SW 1271 (cell line): ENCODE results near the gene HELZ.
"Not testable (repeated sequence)": the region's sequence is repeated elsewhere in the genome, so short reads cannot be mapped to it uniquely, and the experiment has no call there.

ENCODE experiments used
- DNase-seq, 2 experiments: peaks; one replicate each; lab custom pipeline; 2025; lab: John Stamatoyannopoulos, UW

Gene HELZ

GRCh38 chr17:67051155-67051538, 193.8 kb downstream of the HELZ start:
- DNase-seq = no peak

DNA sequence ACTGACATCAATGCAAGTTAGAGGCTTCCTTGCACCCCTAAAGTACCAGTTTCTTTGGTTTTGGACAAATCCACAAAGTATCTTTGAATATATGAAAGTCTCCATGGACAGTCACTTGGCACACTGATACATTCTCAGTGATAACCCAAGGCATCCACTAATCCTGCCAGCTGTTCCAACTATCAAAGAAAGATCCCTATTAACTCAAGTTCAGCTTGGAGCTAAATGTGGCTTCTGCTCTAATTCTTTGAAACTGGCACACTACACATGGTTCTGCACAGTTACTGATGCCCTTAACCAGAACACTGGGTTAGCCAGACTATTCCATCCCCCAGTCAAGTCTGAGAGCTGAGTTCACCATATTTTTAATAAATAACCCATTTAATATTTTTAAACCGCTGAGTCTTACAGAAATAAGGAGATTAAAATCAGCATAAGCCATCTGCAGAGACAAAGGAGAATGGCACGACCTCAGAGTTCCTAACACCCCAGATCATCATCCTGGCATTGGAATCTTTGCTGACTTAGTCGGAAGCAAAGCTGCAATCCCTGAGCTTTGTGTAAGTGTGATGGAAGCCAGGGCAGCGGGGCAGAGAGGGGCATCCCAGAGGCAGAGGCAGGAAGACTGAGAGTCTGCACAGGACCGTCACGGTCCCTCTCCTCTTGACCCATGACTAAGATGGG, 194.4 kb downstream of the HELZ start:
- no peak for DNase-seq

GRCh38 chr17:67050066-67050465, 194.9 kb downstream of the HELZ start:
- DNase-seq = no peak

GRCh38 chr17:67049025-67049739, 195.8 kb downstream of the HELZ start:
- no peak for DNase-seq

DNA sequence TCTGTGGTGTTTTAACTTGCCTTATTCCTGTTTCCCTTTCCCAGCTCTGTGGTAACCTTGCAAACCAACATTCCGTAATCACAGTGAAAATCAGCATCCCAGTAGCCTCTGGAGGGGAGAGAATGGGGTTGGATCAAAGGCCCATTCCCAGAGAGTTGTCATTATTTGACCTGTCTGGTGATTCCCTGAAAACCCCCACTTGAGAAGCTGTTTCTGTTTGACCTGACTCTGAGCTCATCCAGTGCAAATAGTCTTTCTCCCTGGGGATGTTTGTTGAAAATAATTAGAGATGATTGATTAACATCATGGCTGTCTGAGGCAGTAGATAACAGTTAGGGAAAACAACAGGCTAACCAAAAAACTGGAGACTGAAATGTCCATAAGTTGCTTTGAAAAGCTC, 197.6 kb downstream of the HELZ start:
- no peak for DNase-seq

GRCh38 chr17:67046398-67046797, 198.6 kb downstream of the HELZ start:
- no peak for DNase-seq

DNA sequence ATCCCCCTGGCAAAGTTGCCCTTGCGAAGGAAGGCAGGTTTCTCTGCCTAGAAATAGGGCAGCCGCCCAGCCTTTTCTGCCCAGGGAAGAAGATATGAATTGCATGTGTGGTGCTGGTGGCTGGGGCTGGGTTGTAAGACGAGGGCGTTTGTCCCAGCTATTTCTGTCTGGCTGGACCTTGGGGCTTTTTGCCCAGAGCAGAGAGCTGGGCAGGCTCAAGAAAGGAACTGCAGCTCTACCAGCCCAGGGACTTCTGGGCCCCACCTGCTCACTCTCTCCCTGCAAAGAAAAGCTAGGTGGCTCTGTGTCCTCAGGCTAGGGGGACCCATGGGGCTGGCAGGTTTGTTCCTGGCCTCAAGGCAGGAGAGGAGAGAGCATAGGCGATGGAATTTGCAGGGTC, 200.1 kb downstream of the HELZ start:
- no peak for DNase-seq

GRCh38 chr17:67044016-67044772, 200.8 kb downstream of the HELZ start, which contains the start of gene CACNG1:
Gene CACNG1 (plus strand): TSS chr17:67044554. CDS start chr17:67044661, 107 bp downstream.
- no peak for DNase-seq

DNA sequence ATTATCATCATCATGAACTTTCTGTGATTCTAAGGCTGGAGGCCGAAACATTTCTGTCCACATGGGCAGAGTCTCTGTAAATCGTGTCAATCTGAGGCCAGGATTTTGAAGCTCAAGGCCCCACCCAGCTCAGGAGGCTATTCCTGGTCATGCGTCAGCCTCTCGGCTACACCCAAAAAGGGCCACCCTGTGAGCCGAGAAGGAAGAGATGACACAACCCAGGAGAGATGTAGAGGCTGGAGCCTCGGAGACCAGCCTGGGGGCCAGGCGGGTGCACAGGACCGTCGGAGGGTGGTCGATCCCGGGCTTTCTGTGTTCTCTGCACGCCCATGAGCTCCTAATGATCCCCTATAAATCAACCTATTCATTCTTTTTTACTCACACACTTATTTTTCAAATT, 201.7 kb downstream of the HELZ start:
- DNase-seq = no peak

GRCh38 chr17:67041941-67042899, 202.8 kb downstream of the HELZ start:
- DNase-seq = no peak

GRCh38 chr17:67041531-67041930, 203.5 kb downstream of the HELZ start:
- DNase-seq = no peak

- not testable (repeated sequence) for DNase-seq
Observed at GRCh38 chr17:67041119-67041518, 203.9 kb downstream of the HELZ start.

DNA sequence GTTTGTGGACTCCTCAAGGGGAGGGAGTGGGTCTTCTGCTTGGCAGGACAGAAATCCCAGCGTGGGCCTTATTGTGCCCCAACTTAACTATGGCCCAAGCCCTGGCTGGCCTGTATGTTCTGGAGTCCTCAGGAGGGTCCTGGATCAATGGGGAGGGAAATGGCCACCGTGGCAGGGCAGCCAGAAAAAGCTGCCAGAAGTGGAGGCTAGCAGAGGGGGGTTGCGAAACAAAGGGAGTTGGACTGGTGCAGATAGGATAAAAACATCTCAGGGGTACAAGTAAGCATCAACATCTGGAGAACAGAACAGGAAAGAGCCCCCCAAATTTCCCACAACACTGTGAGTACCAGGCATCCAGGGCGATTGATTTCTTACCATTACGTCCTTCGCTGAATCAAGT, 204.3 kb downstream of the HELZ start:
- no peak for DNase-seq

GRCh38 chr17:67038861-67039365, 206.1 kb downstream of the HELZ start:
- DNase-seq = no peak

DNA sequence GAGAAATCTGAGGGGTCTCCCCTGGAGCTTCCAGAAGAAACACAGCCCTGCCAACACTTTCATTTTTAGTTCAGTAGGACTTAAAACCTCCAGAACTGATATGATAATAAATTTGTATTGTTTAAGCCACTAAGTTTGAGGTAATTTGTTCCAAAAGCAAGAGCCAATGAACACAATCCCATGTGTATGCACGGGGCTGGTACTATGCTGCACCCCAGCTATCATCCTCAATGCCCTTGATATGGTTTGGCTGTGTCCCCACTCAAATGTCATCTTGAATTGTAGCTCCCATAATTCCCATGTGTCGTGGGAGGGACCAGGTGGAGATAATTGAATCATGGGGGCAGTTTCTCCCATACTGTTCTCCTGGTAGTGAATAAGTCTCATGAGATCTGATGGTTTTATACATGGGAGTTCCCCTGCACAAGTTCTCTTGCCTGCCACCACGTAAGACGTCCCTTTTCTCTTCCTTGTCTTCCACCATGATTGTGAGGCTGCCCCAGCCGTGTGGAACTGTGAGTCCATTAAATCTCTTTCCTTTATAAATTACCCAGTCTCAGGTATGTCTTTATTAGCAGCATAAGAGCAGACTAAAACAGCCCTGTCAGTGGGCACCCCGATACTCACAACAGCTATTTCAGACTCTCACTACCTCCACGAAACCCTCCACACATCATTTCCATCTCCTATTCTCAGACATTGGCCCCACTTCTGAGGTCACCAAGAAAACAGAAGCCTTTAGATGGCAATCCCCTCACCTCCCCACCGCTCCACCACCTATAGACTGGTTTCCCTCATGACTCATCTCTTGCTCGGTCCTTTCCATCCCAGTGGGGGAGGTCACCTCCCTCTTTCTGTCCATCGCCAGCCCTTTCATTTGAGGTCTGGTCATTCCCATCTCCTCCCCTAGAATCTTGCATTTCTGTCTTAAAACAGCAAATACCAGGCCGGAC, 209.6 kb downstream of the HELZ start:
- DNase-seq = no peak

DNA sequence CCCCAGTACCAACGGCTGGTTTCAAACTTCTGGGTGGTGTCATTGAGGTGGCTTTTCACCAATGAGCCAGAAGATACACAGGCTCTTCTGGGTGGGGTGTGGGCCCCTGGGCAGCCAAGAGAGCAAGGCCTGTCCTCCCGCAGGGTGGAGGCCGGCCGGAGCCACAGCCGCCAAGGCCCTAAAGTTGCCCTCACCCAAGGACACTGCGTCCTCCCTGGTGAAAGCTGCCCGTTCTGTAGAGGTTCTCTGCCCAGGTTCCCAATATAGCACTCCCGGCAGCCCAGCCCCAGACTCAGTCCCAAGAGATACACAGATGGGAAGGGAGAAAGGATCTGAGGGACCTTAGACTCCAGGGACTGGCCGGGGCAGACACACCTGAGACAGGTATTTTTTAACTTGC, 211.4 kb downstream of the HELZ start:
- DNase-seq = no peak

GRCh38 chr17:67032985-67033384, 212.0 kb downstream of the HELZ start:
- DNase-seq = no peak

DNA sequence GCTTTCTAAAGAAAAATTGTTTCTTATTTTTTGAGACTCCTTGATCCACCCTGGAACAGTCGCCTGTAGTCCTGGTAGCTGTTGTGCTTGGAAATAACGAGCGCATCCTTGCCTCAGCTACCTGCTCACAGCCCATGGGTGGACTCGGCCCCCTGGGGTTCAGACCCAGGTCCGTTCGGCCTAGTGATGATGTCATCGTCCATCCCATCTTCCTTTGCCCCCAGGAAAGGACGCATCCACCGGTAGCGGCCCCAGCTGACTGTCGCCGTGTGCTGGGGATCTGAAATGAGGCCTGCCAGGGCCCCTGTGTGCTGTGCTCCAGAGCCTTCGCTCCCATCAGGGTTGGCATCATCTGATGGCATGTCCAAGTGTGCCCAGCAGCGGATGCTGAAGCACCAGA, 212.6 kb downstream of the HELZ start:
- DNase-seq = no peak

DNA sequence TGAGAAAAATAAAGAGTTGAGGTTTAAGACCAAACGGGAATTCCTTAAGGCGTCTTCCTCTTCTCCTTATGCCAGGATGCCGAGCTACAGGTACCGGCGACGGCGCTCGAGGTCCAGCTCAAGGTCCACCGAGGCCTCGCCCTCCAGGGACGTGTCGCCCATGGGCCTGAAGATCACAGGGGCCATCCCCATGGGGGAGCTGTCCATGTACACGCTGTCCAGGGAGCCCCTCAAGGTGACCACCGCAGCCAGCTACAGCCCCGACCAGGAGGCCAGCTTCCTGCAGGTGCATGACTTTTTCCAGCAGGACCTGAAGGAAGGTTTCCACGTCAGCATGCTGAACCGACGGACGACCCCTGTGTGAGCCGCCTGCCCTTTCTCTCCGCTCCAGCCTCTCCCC, 214.4 kb downstream of the HELZ start:
- DNase-seq = no peak

GRCh38 chr17:67027031-67027628, 217.9 kb downstream of the HELZ start:
- no peak for DNase-seq
